ENCODE data around the gene GRHL1.

GRHL1 gene

GRCh38 chr2:9946818-9947217 lies 4.7 kb upstream of the GRHL1 start:
- FAIRE-seq = no peak
- no peak for TF ChIP-seq CTCF (IDR thresholded peaks at IDR 0.05; ENCODE audit: insufficient read depth, missing control alignments)
- no peak for DNase-seq (ENCODE audit: insufficient read length, low spot score)

GRCh38 chr2:9948721-9949120 lies 2.8 kb upstream of the GRHL1 start:
- FAIRE-seq = no peak
- TF ChIP-seq CTCF (IDR thresholded peaks at IDR 0.05; ENCODE audit: insufficient read depth, missing control alignments) = no peak
- DNase-seq (ENCODE audit: insufficient read length, low spot score) = no peak

GRCh38 chr2:9949239-9949991 lies 2.1 kb upstream of the GRHL1 start:
- DNase-seq (ENCODE audit: insufficient read length, low spot score) (no peak), FAIRE-seq (no peak)
- TF ChIP-seq CTCF (IDR thresholded peaks at IDR 0.05; ENCODE audit: insufficient read depth, missing control alignments) = no peak

GRCh38 chr2:9949992-9950520 lies 1.4 kb upstream of the GRHL1 start:
- no peak for TF ChIP-seq CTCF (IDR thresholded peaks at IDR 0.05; ENCODE audit: insufficient read depth, missing control alignments)
- DNase-seq (ENCODE audit: insufficient read length, low spot score) (no peak), FAIRE-seq (no peak)

- FAIRE-seq (no peak), DNase-seq (ENCODE audit: insufficient read length, low spot score) (peak; percentile 59)
- no peak for TF ChIP-seq CTCF (IDR thresholded peaks at IDR 0.05; ENCODE audit: insufficient read depth, missing control alignments)
Observed at GRCh38 chr2:9950521-9951271, 797 bp upstream of the GRHL1 start.

- no peak for TF ChIP-seq CTCF (IDR thresholded peaks at IDR 0.05; ENCODE audit: insufficient read depth, missing control alignments)
- DNase-seq (ENCODE audit: insufficient read length, low spot score) (no peak), FAIRE-seq (no peak)
Observed at GRCh38 chr2:9951272-9951521, 296 bp upstream of the GRHL1 start.

- DNase-seq (ENCODE audit: insufficient read length, low spot score) (no peak), FAIRE-seq (no peak)
- TF ChIP-seq CTCF (IDR thresholded peaks at IDR 0.05; ENCODE audit: insufficient read depth, missing control alignments) = no peak
Observed at GRCh38 chr2:9952286-9952737, 819 bp downstream of the GRHL1 start.

Measured in D721Med (cell line).